GM19372 (cell line): Measurements from ENCODE around the gene MTHFD2L.
"Not testable (repeated sequence)": the region's sequence is repeated elsewhere in the genome, so short reads cannot be mapped to it uniquely, and the experiment has no call there.

Source experiments
- ATAC-seq: cut with Tn5 transposase; IDR thresholded peaks from one replicate; pipeline ENCODE4 v1.9.1; 2021; ENCODE audit warnings: mild to moderate bottlenecking, low read depth, moderate library complexity; ENCODE audit not compliant: unreplicated experiment

Gene MTHFD2L

GRCh38 chr4:74157561-74158465, at the start of gene MTHFD2L:
MTHFD2L (plus strand) TSS chr4:74158118; CDS start chr4:74158139, 21 bp downstream.
- ATAC-seq: peak; percentile 97

DNA sequence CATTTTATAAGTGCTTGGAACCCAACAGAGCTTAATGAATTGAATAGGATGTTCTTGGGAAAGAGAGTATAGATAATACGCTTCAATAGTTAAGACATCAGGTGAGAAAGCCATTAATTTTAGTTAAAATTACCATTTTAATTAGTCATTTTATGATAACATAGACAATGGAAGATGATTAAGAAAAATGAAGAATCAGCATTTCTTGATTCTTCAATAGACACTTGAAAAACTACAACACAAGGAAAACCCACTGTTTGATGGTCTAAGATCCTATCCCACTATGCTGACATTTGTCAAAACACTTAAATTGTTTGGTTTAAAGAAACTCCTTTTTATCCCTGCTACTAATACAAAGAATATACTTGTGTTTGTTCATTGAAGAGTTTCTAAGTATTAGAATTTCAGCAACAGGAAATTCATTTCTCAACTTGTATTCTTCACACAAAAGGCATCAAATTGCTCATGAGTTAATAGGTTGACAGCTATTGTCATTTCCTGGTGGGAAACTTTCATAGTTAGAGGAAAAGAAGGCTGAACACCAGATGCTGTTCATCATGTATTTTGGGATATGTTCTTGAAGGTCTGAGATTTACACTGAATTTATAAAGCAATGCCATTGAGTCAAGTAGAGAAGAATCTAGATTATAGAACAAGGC, 49.3 kb upstream of the MTHFD2L start:
- no peak for ATAC-seq

DNA sequence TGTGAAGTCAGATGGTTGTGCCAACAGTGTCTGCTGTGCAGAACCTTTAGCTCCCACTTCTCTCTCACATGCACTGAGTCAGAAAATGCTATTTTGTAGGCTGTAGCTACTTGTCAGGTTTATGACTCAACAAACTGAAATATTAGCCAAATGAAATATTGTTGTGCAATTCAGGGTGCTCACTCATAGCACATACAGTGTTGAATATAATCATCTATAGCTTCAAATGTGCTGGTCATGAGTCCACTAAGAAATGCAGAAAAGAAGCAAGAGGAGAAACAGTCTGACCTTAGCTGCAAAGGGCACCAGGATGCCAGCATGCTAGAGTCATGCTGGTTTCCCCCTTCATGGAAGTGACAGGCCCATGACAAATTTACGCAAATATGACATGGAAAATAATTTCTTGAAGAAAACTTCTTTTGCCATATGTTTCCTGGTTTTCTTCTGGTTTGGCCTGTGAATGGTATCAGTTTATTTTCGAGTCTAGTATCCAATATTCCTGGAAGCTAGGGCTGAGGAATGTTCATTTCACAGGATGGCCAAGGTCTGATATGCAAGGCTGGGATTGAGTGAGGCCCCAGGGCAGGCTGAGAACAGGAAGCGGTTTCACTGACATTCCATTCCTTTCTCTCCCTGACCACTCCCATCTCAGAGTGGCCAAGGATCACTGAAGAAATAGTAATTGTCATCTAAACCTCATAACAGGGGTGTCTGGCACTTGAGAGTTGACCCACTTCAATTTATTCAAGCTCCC, 48.6 kb upstream of the MTHFD2L start:
- ATAC-seq: no peak

DNA sequence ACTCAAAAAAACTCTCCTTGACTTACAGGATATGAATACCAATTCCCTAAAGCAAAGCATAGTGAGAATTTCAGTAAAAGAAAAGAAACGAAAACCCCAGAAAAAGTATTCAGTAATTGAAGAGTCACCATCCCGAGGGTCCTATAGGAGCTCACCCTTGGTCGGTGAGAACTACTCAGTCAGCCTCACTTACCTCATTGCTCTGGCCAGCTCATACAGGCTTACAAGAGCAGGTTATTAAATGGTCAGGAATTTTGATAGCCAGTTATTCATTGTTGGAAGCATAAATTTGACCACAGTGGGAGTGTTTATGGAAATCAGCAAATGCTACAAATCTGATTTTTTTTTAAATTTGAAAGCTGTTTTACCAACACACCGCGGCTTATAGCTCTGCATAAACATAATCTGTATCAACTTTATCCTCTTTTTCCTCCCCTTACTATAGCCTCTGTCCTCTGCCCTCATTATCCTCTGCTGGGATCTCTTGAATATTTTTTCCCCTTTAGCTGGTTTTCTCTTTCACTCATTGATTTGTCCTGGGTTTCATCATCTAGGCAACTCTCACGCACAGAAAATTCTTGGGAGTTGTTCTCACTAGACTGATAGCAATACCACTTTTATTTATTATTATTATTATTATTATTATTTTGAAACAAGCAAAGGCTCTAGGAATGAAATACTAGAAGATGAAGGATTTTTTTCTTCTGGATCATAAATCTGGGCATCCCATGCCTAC, 47.9 kb upstream of the MTHFD2L start:
- no peak for ATAC-seq

DNA sequence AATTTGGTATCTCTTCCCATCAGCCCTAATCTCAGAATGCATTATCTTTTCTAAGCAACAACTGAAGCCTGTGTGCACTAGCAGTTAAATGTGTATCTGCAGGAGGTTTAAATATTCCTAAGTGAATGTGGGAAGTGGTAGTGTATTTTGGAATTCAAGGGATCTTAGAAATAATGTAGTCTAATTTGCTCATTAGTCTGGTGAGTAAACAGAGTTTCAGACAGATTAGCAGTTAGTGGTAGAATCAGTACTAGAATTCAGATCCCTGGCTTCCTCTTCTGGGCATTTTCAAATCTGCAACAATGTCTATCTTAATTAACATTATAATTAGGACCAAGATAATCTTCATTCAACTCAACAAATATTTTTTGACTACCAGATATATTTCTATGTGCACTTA, 47.2 kb upstream of the MTHFD2L start:
- ATAC-seq: no peak

GRCh38 chr4:74111306-74111975, 46.5 kb upstream of the MTHFD2L start:
- no peak for ATAC-seq

GRCh38 chr4:74111990-74112389, 45.9 kb upstream of the MTHFD2L start:
- no peak for ATAC-seq

DNA sequence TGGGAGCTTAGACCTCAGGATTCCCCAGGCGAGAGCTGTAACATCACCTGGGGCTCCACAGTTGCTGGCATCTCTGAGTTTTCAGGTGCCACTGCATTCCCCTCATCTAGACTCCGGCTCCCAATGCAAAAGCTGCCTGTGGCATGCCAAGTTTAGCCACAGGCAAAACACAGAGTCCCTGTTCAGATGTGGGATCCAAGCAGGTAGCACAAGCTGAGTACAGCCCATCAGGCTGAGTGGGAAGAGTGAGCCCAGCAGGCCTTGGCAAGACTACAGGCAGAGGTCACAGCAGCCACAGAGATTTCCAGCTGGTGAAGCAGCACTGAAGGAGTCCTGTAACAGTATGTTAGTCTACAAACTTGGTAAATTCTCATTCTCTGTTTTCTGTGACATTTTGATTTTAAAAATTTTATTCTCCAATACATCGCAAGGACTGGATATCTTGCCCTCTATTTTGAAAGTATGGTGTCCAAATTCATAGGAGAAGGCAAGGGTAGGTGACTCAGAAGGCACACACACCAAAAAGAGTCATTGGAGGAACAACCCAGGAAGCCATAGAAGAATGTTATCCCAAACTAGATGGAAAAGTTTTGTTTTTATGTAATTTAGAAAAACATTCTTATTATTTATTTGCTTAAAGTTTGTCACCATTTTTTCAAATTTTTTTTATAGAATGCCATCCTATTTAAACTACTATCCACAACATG, 45.4 kb upstream of the MTHFD2L start:
- no peak for ATAC-seq

DNA sequence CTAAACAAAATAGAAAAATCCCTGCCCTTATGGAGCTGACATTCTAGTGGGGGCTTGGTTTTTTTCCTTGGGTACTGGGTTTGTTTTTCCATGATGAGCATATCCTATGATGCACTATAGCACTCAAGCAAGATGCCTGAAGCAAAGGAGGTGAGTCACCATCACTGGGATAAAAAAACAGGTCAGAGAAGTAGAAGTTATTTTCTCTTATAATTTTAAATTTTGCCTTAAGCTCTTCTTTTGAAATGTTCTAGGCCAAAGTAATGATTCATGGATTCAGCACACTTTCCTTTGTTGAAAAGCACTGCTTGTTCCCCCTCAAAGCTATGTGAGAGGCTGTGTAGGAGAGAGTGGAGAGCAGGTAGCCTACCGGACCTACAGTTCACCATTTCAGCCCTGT, 43.7 kb upstream of the MTHFD2L start:
- no peak for ATAC-seq

DNA sequence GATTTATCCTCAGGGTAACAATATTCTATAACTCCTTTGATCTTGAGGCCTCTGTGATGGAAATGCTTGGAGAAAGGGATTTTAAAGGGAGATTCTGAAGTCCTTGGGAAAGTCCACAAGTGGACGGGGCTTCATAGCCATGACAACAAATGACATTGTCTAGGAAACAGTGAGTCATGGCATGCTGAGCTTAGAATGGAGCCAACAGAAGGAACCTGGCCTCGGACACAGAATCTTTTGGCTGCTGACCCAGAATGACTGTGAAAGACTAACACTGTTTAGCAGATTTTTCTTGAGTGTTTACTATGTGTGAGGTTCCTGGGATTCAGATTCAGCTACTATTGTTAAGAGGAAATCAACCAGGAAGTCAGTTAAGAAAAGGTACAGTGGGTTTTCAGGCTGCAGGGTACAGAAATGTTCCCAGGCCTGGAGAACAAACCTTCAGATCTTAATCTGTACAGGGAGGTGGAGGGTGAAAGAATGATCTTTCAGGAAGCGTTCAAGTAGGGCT, 40.8 kb upstream of the MTHFD2L start:
- no peak for ATAC-seq

DNA sequence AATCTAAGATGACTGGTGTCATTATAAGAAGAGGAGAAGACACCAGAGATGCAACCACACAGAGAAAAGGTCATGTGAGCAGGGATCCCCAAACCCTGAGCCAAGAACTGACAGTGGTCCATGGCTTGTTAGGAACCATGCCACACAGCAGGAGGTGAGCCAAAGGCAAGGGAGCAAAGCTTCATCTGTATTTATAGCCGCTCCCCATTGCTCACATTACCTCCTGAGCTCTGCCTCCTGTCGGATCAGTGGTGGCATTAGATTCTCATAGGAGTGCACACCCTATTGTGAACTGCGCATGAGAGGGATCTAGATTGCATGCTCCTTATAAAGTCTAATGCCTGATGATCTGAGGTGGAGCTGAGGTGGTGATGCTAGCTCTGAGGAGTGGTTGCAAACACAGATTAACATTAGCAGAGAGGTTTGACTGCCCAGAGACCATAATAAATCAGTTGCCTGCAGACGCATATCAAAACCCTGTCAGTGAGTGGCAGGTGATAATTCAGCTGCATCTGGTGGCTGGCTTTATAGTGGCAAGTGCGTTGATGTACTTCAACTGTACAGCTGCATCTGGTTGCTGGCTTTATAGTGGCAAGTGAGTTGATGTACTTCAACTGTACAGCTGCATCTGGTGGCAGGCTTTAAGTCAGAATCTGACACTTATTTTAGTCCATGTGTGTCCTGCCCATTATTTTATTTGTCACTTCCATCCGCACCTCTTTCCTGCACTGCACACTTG, 39.1 kb upstream of the MTHFD2L start:
- ATAC-seq: no peak

DNA sequence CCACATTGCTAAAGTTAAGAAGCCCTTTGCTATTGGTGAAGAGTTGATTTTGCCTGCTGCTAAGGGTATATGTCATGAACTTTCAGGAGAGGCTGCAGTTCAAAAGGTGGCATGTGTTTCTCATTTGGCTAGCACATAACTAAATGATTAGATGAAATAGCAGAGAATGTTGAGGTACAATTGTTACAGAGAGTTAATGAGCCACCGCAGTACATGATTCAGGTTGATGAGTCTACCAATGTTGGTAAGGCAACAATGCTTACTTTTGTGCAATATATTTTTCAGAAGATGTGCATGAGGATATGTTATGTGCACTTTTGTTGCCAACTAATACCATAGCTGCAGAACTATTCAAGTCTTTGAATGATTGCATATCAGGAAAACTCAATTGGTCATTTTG, 37.8 kb upstream of the MTHFD2L start:
- no peak for ATAC-seq

GRCh38 chr4:74121643-74122579, 36.0 kb upstream of the MTHFD2L start:
- ATAC-seq: no peak

DNA sequence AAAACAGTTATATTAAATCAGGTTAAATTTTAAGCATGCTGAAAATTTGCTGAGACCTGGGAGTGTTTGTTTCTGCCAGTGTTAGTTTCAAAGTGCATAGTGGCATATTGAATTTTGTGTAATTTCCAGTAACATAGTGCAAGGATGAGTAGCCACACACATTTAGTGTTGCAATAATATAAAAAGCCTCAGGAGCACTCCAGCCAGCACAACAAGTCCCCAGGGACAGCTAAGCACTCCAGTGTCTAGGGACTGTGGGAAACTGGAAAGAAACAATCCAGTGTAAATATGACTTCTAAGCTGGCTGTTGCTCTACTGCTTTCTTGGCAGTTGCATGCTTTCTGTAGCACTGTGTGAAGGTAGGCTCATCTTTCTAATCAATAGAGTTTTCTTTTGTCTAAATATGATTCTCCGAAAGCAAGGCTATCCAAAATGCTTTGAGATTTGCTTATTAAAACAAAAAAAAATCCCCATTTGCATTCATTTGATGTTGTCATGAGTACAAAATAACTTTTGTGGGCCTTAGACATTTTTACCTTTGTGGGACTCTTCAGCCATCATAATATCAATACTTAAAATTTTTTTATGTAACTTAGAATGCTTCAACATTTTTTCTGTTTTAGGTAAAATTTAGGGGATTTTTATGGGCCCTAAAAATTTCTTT, 34.7 kb upstream of the MTHFD2L start:
- no peak for ATAC-seq

- no peak for ATAC-seq
These were observed 32.9 kb upstream of the MTHFD2L start for GRCh38 chr4:74125029-74125428.

GRCh38 chr4:74127745-74128144, 30.2 kb upstream of the MTHFD2L start:
- no peak for ATAC-seq

DNA sequence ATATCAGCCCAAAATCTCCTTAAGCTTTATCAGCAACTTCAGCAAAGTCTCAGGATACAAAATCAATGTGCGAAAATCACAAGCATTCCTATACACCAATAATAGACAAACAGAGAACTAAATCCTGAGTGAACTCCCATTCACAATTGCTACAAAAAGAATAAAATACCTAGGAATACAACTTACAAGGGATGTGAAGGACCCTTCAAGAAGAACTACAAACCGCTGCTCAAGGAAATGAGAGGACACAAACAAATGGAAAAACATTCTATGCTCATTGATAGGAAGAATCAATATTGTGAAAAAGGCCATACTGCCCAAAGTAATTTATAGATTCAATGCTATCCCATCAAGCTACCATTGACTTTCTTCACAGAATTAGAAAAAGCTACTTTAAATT, 27.1 kb upstream of the MTHFD2L start:
- ATAC-seq: not testable (repeated sequence)
